ENCODE results near the gene PDRG1. TPM values are rescaled to one million over a fixed set of nuclear protein-coding genes. Genes with fewer than 3 reads are reported as not detected.

The PDRG1 gene
- total RNA-seq, 1 donor from 2014 or later: 20.6 TPM

DNA sequence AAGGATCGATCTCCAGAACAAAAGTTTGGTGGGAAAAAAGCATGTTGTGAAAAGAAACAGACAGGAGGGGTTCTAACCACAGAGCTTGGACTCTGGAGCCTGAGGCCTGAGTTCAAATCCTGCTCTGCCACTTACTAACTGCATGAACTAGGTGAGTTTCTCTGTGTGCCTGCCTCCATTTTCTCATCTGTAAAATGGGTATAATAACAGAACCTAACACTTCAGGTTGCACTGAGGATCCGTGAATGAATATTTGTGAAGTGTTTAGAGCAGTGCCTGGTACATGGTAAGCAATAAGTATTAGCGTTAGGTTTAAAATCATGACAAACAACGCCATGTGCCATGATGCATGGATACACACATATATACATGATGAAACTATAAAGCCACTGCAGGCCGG lies 44.8 kb downstream of the PDRG1 start:
- FAIRE-seq (no peak), DNase-seq (ENCODE audit: low read depth) (no peak)
- no peaks in the 10 kb centered on the region for H3K4me1 ChIP-seq (ENCODE audit: insufficient read depth, low read length)
- H3K27me3 Mint-ChIP-seq (ENCODE audit: low read depth, unreplicated experiment): peaks cover 5% of the 10 kb centered on the region
- TF ChIP-seq EZH2 (IDR thresholded peaks at IDR 0.05; ENCODE audit: insufficient read depth, low read length): no peak
- TF ChIP-seq, protein P1, sequence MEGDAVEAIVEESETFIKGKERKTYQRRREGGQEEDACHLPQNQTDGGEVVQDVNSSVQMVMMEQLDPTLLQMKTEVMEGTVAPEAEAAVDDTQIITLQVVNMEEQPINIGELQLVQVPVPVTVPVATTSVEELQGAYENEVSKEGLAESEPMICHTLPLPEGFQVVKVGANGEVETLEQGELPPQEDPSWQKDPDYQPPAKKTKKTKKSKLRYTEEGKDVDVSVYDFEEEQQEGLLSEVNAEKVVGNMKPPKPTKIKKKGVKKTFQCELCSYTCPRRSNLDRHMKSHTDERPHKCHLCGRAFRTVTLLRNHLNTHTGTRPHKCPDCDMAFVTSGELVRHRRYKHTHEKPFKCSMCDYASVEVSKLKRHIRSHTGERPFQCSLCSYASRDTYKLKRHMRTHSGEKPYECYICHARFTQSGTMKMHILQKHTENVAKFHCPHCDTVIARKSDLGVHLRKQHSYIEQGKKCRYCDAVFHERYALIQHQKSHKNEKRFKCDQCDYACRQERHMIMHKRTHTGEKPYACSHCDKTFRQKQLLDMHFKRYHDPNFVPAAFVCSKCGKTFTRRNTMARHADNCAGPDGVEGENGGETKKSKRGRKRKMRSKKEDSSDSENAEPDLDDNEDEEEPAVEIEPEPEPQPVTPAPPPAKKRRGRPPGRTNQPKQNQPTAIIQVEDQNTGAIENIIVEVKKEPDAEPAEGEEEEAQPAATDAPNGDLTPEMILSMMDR (IDR thresholded peaks at IDR 0.05; ENCODE audit: insufficient read depth, low read depth, low read length): no peak
- no peaks in the 10 kb centered on the region for H3K36me3 Mint-ChIP-seq (ENCODE audit: low read depth, unreplicated experiment)
- H3K9ac ChIP-seq (ENCODE audit: low read length): no peak overlapping the region
- no peaks in the 10 kb centered on the region for H3K4me1 Mint-ChIP-seq (ENCODE audit: low read depth, unreplicated experiment)
- H3K4me3 ChIP-seq (ENCODE audit: insufficient read depth, low read depth, low read length): no peak overlapping the region
- no peak overlapping the region for H3K27ac ChIP-seq (ENCODE audit: low read depth, low read length)
- H3K9me3 Mint-ChIP-seq (ENCODE audit: unreplicated experiment): no peaks in the 10 kb centered on the region
- H3K4me2 ChIP-seq (ENCODE audit: low read length): no peak overlapping the region
- no peak overlapping the region for H2AFZ ChIP-seq (ENCODE audit: low read depth, low read length)
- no peaks in the 10 kb centered on the region for H3K9me3 ChIP-seq (ENCODE audit: insufficient read depth, low read depth, low read length)
- no peaks in the 10 kb centered on the region for H3K27me3 ChIP-seq (ENCODE audit: insufficient read depth, low read length)
- no peaks in the 10 kb centered on the region for H3K36me3 ChIP-seq (ENCODE audit: insufficient read depth, low read length)
- H3K4me3 Mint-ChIP-seq (ENCODE audit: unreplicated experiment): no peak overlapping the region
- H4K20me1 ChIP-seq (ENCODE audit: insufficient read depth, low read length): no peaks in the 10 kb centered on the region
- no peaks in the 10 kb centered on the region for H3K79me2 ChIP-seq (ENCODE audit: insufficient read depth, low read length)
- H3K27ac Mint-ChIP-seq (ENCODE audit: unreplicated experiment): no peak overlapping the region

DNA sequence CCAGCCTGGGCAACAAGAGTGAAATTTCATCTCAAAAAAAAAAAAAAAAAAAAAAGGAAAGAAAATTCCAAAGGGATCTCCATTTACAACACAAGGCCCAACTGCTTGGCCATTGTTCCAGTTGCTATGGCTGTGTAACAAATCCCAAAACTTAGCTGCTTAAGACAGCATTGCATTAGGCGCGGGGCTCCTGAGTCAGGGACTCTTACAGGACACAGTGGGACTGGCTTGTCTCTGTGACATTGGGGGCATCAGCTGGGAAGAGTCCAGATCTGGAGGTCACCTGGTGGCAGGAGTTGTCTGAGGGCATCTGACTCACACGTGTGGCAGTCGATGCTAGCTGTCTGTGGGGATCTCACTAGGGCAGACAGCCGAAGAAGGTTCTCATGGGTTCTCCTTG lies 45.8 kb downstream of the PDRG1 start:
- Histone ChIP-seq H3K9me3 (ENCODE audit: insufficient read depth, low read depth, low read length) (no peaks in the 10 kb centered on the region), H3K79me2 (ENCODE audit: insufficient read depth, low read length) (no peaks in the 10 kb centered on the region), H2AFZ (ENCODE audit: low read depth, low read length) (no peak overlapping the region), H3K9ac (ENCODE audit: low read length) (no peak overlapping the region), H3K4me2 (ENCODE audit: low read length) (no peak overlapping the region), H3K36me3 (ENCODE audit: insufficient read depth, low read length) (no peaks in the 10 kb centered on the region), H3K4me1 (ENCODE audit: insufficient read depth, low read length) (no peaks in the 10 kb centered on the region), H3K27ac (ENCODE audit: low read depth, low read length) (no peak overlapping the region), H3K4me3 (ENCODE audit: insufficient read depth, low read depth, low read length) (no peak overlapping the region), H3K27me3 (ENCODE audit: insufficient read depth, low read length) (no peaks in the 10 kb centered on the region), H4K20me1 (ENCODE audit: insufficient read depth, low read length) (no peaks in the 10 kb centered on the region)
- Mint-ChIP-seq H3K27me3 (ENCODE audit: low read depth, unreplicated experiment) (peaks cover 5% of the 10 kb centered on the region), H3K36me3 (ENCODE audit: low read depth, unreplicated experiment) (no peaks in the 10 kb centered on the region), H3K4me3 (ENCODE audit: unreplicated experiment) (no peak overlapping the region), H3K4me1 (ENCODE audit: low read depth, unreplicated experiment) (no peaks in the 10 kb centered on the region), H3K9me3 (ENCODE audit: unreplicated experiment) (no peaks in the 10 kb centered on the region), H3K27ac (ENCODE audit: unreplicated experiment) (no peak overlapping the region)
- DNase-seq (ENCODE audit: low read depth): no peak
- no peak for TF ChIP-seq EZH2 (IDR thresholded peaks at IDR 0.05; ENCODE audit: insufficient read depth, low read length)
- TF ChIP-seq, protein P1 (IDR thresholded peaks at IDR 0.05; ENCODE audit: insufficient read depth, low read depth, low read length): no peak
- FAIRE-seq: no peak

DNA sequence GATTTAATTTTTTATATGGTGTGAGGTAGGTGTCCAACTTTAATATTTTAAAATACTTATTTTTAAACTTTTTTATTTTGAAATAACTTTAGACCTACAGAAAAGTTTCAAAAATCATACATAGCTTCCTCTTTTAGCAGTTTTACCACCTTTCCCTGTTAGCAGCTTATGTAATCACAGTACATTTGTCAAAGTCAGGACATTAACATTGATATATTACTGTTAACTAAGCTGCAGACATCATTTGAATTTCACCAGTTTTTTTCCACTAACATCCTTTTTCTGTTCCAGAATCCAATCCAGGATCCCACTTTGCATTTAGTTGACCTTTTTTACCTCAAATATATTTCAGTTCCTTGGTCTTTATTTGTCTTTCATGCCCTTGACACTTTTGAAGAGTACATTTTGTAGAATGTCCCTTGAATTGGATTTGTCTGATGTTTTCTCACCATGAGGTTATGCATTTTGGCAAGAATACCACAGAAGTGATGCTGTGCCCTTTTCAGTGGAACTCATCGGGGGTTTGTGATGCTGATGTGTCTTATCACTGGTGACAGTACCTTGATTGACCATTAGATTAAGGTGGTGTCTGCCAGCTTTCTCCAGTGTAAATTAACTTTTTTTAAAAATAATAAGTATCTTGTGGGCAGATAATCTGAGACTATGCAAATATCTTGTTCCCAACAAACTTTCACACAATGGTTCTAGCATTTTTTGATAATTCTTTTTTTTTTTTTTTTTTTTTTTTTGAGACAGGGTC lies 48.0 kb downstream of the PDRG1 start:
- H3K9me3 ChIP-seq (ENCODE audit: insufficient read depth, low read depth, low read length): no peaks in the 10 kb centered on the region
- no peaks in the 10 kb centered on the region for H3K36me3 Mint-ChIP-seq (ENCODE audit: low read depth, unreplicated experiment)
- H3K36me3 ChIP-seq (ENCODE audit: insufficient read depth, low read length): no peaks in the 10 kb centered on the region
- H3K9ac ChIP-seq (ENCODE audit: low read length): no peak overlapping the region
- no peaks in the 10 kb centered on the region for H3K27me3 ChIP-seq (ENCODE audit: insufficient read depth, low read length)
- H3K9me3 Mint-ChIP-seq (ENCODE audit: unreplicated experiment): peaks cover 2% of the 10 kb centered on the region
- no peak overlapping the region for H3K4me2 ChIP-seq (ENCODE audit: low read length)
- H3K27ac Mint-ChIP-seq (ENCODE audit: unreplicated experiment): no peak overlapping the region
- no peaks in the 10 kb centered on the region for H3K79me2 ChIP-seq (ENCODE audit: insufficient read depth, low read length)
- peaks cover 11% of the 10 kb centered on the region for H3K27me3 Mint-ChIP-seq (ENCODE audit: low read depth, unreplicated experiment)
- no peak overlapping the region for H3K27ac ChIP-seq (ENCODE audit: low read depth, low read length)
- FAIRE-seq (no peak), DNase-seq (ENCODE audit: low read depth) (no peak)
- H3K4me3 ChIP-seq (ENCODE audit: insufficient read depth, low read depth, low read length): no peak overlapping the region
- H2AFZ ChIP-seq (ENCODE audit: low read depth, low read length): no peak overlapping the region
- no peaks in the 10 kb centered on the region for H4K20me1 ChIP-seq (ENCODE audit: insufficient read depth, low read length)
- TF ChIP-seq, protein P1 (IDR thresholded peaks at IDR 0.05; ENCODE audit: insufficient read depth, low read depth, low read length): no peak
- no peak for TF ChIP-seq EZH2 (IDR thresholded peaks at IDR 0.05; ENCODE audit: insufficient read depth, low read length)
- no peaks in the 10 kb centered on the region for H3K4me1 ChIP-seq (ENCODE audit: insufficient read depth, low read length)
- no peaks in the 10 kb centered on the region for H3K4me1 Mint-ChIP-seq (ENCODE audit: low read depth, unreplicated experiment)
- H3K4me3 Mint-ChIP-seq (ENCODE audit: unreplicated experiment): no peak overlapping the region

Data from astrocyte (in vitro differentiated cells and primary cell).